CD4-positive, alpha-beta T cell (primary cell): ENCODE results near the gene UTP20. TPM values are rescaled to one million over a fixed set of nuclear protein-coding genes. Genes with fewer than 3 reads are reported as not detected.

ENCODE experiments used
- ATAC-seq: fragments of 200-7000 bp; cut with Tn5 transposase; one replicate; pipeline ENCODE4 v1.10.0; 2022; ENCODE audit warnings: mild to moderate bottlenecking; ENCODE audit not compliant: poor library complexity
- CTCF ChIA-PET: fragments of 350-600 bp; sonication (Branson Sonifier 250); formaldehyde crosslinking; loops from one replicate; lab custom pipeline; 2021; ENCODE audit warnings: antibody characterized with exemption, inconsistent platforms; lab: Charles Lee
- POLR2A ChIA-PET: fragments of 350-600 bp; sonication (Branson Sonifier 250); formaldehyde crosslinking; loops from one replicate; lab custom pipeline; 2021; ENCODE audit warnings: antibody characterized with exemption, inconsistent platforms; lab: Charles Lee
- DNase-seq, 14 experiments: peaks; one replicate each; pipeline ENCODE4 v3.0.0-alpha.2; 2013 to 2020; ENCODE audit warnings: mixed read lengths in 2 of 14
- H3K27ac ChIP-seq, 2 donors: one replicate each; pipeline versions ENCODE4 v1.5.1 to v1.7.0; 2013; ENCODE audit warnings: low read length in 2 of 2, low read depth in 1 of 2, mild to moderate bottlenecking in 1 of 2
- H3K27me3 ChIP-seq, 2 experiments: 1 replicate in 1 of 2; 2 replicates in 1 of 2; pipeline versions ENCODE4 v1.6.1 to v1.7.0; 2013; ENCODE audit warnings: low read length in 2 of 2, control low read depth in 1 of 2, mild to moderate bottlenecking in 1 of 2, moderate library complexity in 1 of 2; ENCODE audit not compliant: insufficient read depth in 2 of 2, control insufficient read depth in 1 of 2
- H3K36me3 ChIP-seq: one replicate; pipeline ENCODE4 v1.6.1; 2013; ENCODE audit warnings: low read length, control low read depth; ENCODE audit not compliant: insufficient read depth
- H3K4me1 ChIP-seq: one replicate; pipeline ENCODE4 v1.6.1; 2013; ENCODE audit warnings: low read length, control low read depth; ENCODE audit not compliant: insufficient read depth
- H3K4me3 ChIP-seq: one replicate; pipeline ENCODE4 v1.5.1; 2013; ENCODE audit warnings: mild to moderate bottlenecking, low read length, moderate library complexity
- H3K9me3 ChIP-seq, 2 experiments: 1 replicate in 1 of 2; 2 replicates in 1 of 2; pipeline versions ENCODE4 v1.6.1 to v1.7.0; 2013; ENCODE audit warnings: low read length in 2 of 2, mild to moderate bottlenecking in 2 of 2, control low read depth in 1 of 2, moderate library complexity in 1 of 2; ENCODE audit not compliant: control insufficient read depth in 1 of 2, insufficient read depth in 1 of 2
- H3K27ac Mint-ChIP-seq: one replicate; pipeline ENCODE4 v1.8.0; 2020; ENCODE audit warnings: mixed read lengths
- H3K27me3 Mint-ChIP-seq: one replicate; pipeline ENCODE4 v1.8.0; 2021; ENCODE audit warnings: mixed read lengths
- H3K36me3 Mint-ChIP-seq: one replicate; pipeline ENCODE4 v1.8.0; 2021; ENCODE audit warnings: low read depth, mixed read lengths
- H3K4me1 Mint-ChIP-seq: one replicate; pipeline ENCODE4 v1.8.0; 2021; ENCODE audit warnings: low read depth, mixed read lengths
- H3K4me3 Mint-ChIP-seq: one replicate; pipeline ENCODE4 v1.8.0; 2020; ENCODE audit warnings: mild to moderate bottlenecking, mixed read lengths
- H3K9me3 Mint-ChIP-seq: one replicate; pipeline ENCODE4 v1.8.0; 2020; ENCODE audit warnings: mixed read lengths
- intact Hi-C, 2 experiments: fragments of 100-400 bp; cut with DNase I in 1 of 2; cut with micrococcal nuclease in 1 of 2; formaldehyde crosslinking; loops; one replicate each; pipeline versions ENCODE4 v1.15.1 to v1.9.0; 2023 to 2025; cut with DNase I, micrococcal nuclease
- total RNA-seq, 174 experiments: library from RNA in 2 of 174; stranded (reverse) in 2 of 174; gene quantifications; one replicate each; pipeline ENCODE4 v1.2.3 and lab custom pipeline; 2021 to 2026
- TF ChIP-seq, protein P1 (sequence below): fragments of 200-600 bp; IDR thresholded peaks from one replicate; pipeline ENCODE4 v1.8.0; 2022; ENCODE audit warnings: antibody characterized with exemption, mild to moderate bottlenecking

The UTP20 gene
- total RNA-seq, 2 experiments from 2014 or later, result 9.1 to 9.6 TPM

DNA sequence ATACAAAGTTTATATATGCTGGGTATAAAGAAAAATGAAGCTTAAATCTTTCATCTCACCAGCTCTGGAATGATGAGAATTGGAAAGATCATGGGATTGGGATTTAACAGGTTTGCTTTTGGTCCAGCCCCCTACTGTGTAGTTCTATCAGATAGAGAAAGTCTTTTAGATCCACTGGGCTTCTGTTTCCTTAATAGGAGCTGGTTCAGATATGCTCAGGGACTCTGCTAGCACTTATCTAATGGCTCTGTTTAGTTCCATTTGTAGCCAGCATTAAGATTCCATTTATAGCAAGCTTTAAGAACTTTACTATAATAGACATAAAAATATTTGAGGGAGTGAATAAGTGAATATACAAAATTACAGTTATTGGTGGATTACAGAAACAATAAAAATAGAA is 42.6 kb downstream of the UTP20 start:
- DNase-seq, result no peak
- no peak overlapping the region for H3K27ac ChIP-seq
- no peaks in the 10 kb centered on the region for H3K9me3 ChIP-seq
- Mint-ChIP-seq H3K27ac (no peak overlapping the region), H3K36me3 (peaks cover 79% of the 10 kb centered on the region), H3K4me1 (no peaks in the 10 kb centered on the region), H3K9me3 (no peaks in the 10 kb centered on the region), H3K4me3 (no peak overlapping the region), H3K27me3 (no peaks in the 10 kb centered on the region)
- no peak overlapping the region for H3K4me3 ChIP-seq
- H3K4me1 ChIP-seq, result no peaks in the 10 kb centered on the region
- CTCF ChIA-PET, result no interaction called here
- H3K36me3 ChIP-seq, result peaks cover 50% of the 10 kb centered on the region
- intact Hi-C loops, result no loop called here
- H3K27me3 ChIP-seq, result no peaks in the 10 kb centered on the region
- POLR2A ChIA-PET, result no interaction called here
- TF ChIP-seq, protein P1, sequence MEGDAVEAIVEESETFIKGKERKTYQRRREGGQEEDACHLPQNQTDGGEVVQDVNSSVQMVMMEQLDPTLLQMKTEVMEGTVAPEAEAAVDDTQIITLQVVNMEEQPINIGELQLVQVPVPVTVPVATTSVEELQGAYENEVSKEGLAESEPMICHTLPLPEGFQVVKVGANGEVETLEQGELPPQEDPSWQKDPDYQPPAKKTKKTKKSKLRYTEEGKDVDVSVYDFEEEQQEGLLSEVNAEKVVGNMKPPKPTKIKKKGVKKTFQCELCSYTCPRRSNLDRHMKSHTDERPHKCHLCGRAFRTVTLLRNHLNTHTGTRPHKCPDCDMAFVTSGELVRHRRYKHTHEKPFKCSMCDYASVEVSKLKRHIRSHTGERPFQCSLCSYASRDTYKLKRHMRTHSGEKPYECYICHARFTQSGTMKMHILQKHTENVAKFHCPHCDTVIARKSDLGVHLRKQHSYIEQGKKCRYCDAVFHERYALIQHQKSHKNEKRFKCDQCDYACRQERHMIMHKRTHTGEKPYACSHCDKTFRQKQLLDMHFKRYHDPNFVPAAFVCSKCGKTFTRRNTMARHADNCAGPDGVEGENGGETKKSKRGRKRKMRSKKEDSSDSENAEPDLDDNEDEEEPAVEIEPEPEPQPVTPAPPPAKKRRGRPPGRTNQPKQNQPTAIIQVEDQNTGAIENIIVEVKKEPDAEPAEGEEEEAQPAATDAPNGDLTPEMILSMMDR, result no peak
- ATAC-seq, result no peak

DNA sequence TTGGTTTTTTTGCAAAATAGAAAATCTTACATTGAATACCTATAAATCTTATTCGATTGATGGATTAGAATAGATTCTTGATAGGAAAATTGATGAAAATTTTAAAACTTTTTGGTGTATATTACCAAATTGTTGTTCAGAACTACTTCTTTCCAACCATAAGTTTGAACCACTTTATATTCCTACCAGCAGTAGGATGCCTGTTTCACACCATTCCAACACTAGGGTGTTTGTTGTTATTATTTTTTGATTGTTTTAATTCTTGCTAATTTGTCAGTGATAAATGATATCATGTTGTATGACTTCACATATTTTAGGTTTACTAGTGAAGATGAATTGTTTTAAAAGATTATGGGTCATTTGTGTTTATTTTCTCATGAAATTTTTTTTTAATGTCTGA is 43.4 kb downstream of the UTP20 start:
- TF ChIP-seq, protein P1, result no peak
- no peak overlapping the region for H3K27ac Mint-ChIP-seq
- DNase-seq (no peak), ATAC-seq (no peak)
- Histone ChIP-seq H3K36me3 (peaks cover 50% of the 10 kb centered on the region), H3K4me3 (no peak overlapping the region), H3K27ac (no peak overlapping the region), H3K27me3 (no peaks in the 10 kb centered on the region), H3K4me1 (no peaks in the 10 kb centered on the region), H3K9me3 (no peaks in the 10 kb centered on the region)
- H3K27me3 Mint-ChIP-seq, result no peaks in the 10 kb centered on the region
- ChIA-PET POLR2A (no interaction called here), CTCF (interaction anchor here (1.3 to 1.7 kb wide), 2 partner anchors 22 to 1088 kb away, joined by 4 to 6 read pairs; no protein-coding TSS in a partner anchor)
- no peaks in the 10 kb centered on the region for H3K9me3 Mint-ChIP-seq
- peaks cover 79% of the 10 kb centered on the region for H3K36me3 Mint-ChIP-seq
- no peaks in the 10 kb centered on the region for H3K4me1 Mint-ChIP-seq
- H3K4me3 Mint-ChIP-seq, result no peak overlapping the region
- intact Hi-C loops, result no loop called here

DNA sequence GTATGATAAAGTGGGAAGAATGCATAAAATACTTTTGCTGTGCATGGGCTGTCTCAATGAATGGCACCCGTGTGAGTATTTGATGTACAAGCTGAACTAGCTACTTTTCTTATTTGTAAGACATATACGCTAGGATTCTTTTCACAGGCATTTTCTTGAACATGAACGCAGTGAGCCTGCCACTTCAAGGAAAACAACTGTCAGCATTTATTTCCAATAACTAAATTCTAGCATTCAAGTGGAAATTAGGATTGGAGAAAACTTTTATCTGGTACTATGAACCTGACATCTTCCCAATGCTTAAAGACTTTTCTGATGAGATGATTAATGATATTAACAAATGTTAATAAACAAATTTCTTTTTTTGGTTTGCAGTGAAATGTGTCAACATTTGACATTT is 45.7 kb downstream of the UTP20 start:
- Mint-ChIP-seq H3K27ac (no peak overlapping the region), H3K9me3 (no peaks in the 10 kb centered on the region), H3K27me3 (no peaks in the 10 kb centered on the region), H3K4me3 (no peak overlapping the region), H3K4me1 (no peaks in the 10 kb centered on the region), H3K36me3 (peaks cover 80% of the 10 kb centered on the region)
- ChIA-PET CTCF (no interaction called here), POLR2A (no interaction called here)
- Histone ChIP-seq H3K9me3 (no peaks in the 10 kb centered on the region), H3K4me3 (no peak overlapping the region), H3K27ac (no peak overlapping the region), H3K27me3 (no peaks in the 10 kb centered on the region), H3K36me3 (peaks cover 49% of the 10 kb centered on the region), H3K4me1 (no peaks in the 10 kb centered on the region)
- TF ChIP-seq, protein P1, result no peak
- DNase-seq (no peak), ATAC-seq (no peak)
- intact Hi-C loops, result loop anchor here in 1 of 2 experiments (2.0 kb wide), 1 partner anchor 1093 kb away; no protein-coding TSS in a partner anchor
